22Rv1 (cell line): ENCODE measurements around the gene CTSF.

Experiments
- ZFX ChIP-seq: fragments of 450-650 bp; IDR thresholded peaks from 2 replicates; pipeline ENCODE4 v1.6.1; 2017; ENCODE audit warnings: antibody characterized with exemption, borderline replicate concordance
- TF ChIP-seq, protein P1 (sequence below): fragments of 450-650 bp; IDR thresholded peaks from 2 replicates; pipeline ENCODE4 v1.5.1; 2017; ENCODE audit warnings: mild to moderate bottlenecking

DNA sequence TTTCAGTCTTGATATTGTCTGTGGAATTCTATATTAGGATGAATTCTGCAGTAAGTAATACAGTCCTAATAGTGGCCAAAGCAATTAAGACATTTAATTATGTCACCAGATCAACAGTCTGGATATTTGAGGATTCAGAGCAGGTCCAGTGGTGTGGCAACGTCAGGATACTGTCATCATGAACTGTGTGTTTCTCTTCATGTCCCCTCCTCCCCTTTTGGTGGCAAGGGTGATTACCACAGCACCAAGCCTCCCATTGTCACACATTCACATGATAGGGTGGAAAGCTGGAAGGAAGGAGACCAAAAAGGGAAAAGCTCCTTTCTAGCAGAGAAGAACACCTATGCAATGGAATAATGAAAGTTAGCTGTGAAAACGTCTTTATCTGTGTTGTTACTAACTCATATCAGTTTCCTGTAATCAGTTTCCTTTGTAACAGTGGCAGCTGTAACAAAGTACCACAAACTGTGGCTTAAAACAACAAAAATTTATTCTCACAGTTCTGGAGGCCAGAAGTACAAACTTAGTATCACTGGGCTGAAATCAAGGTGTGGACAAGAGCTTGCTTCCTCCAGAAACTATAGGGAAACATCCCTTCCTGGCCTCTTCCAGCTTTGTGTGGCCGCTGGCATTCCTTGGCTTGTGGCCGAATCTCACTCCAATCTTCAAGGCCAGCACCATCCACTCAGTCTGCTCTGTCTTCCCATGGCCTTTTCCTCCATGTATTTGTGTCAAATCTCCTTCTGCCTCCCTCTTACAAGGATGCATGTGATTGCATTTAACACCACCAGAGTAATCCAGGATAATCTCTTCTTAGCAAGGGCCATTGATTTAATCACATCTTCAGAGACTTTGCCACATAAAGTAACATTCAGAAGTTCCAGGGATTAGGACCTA is 41.6 kb upstream of the CTSF start:
- TF ChIP-seq, protein P1, sequence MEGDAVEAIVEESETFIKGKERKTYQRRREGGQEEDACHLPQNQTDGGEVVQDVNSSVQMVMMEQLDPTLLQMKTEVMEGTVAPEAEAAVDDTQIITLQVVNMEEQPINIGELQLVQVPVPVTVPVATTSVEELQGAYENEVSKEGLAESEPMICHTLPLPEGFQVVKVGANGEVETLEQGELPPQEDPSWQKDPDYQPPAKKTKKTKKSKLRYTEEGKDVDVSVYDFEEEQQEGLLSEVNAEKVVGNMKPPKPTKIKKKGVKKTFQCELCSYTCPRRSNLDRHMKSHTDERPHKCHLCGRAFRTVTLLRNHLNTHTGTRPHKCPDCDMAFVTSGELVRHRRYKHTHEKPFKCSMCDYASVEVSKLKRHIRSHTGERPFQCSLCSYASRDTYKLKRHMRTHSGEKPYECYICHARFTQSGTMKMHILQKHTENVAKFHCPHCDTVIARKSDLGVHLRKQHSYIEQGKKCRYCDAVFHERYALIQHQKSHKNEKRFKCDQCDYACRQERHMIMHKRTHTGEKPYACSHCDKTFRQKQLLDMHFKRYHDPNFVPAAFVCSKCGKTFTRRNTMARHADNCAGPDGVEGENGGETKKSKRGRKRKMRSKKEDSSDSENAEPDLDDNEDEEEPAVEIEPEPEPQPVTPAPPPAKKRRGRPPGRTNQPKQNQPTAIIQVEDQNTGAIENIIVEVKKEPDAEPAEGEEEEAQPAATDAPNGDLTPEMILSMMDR, result no peak
- TF ChIP-seq ZFX, result no peak
